Stimulated activated CD8-positive, alpha-beta memory T cell treated with anti-CD3 and anti-CD28 coated beads, Interleukin-4, amount 100 ng/mL, for 48 hours (primary cell): ENCODE results near the gene ARHGAP12.

Experiments
- DNase-seq: peaks from one replicate; pipeline ENCODE4 v3.0.0-alpha.2; 2020

ARHGAP12 gene

GRCh38 chr10:31948021-31948420 lies 19.4 kb upstream of the ARHGAP12 start:
- DNase-seq, result no peak

DNA sequence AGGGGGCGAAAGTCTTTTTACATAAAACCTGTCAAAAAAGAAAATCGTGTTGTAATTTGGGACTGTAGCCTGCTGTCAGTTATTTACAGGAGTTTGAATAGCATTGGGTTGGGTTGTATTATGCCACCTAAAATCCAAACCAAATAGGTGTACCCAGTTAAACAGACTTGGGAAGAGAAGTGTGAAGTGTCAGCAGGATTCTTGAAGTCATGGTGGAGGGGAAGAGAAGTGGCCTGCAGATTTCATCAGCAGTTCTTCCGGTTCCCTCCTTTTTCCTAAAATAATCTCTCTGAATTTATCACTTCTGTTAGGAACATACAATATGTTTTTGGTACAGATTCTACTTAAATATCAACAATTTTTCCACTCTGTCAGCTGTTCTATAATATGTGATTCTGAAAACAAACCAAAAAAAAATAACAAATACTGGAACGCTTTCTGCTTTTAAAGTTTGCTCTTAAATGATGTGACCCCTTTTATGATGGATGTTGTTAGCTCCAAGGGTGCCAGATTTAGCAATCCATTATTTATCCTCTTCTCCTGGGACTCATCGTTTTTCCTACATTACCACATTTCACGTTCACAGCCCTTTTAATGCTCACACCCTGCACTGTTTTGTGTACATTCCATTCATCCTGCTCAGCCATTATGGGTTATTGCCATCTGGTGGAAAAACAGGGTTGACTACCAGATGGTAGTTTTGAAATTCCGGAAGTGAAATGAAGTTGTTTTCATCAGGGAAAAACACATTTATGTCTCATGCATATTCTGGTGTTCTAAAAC lies 18.7 kb upstream of the ARHGAP12 start:
- DNase-seq, result no peak

- DNase-seq, result no peak
Measured at GRCh38 chr10:31945392-31945791, 16.8 kb upstream of the ARHGAP12 start.

- no peak for DNase-seq
Measured at GRCh38 chr10:31944071-31944433, 15.4 kb upstream of the ARHGAP12 start.

DNA sequence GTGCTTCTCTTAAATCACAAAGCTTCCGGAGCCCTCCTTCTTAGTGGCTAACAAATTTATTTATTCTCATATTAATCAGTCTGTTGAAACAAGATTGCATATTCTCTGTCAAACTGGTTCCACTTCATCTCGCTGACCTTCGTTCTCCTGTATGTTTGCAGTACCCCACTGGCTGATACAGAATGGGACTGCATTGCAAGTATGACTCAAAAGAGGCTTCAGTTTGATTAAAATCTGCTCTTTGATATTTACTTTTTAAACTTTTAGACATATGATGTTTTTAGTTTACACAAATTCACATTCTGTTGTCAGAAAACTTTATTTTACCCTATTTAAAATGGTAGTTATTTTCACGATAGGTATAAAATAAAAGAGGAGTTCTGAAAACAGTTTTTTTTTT lies 14.3 kb upstream of the ARHGAP12 start:
- DNase-seq, result no peak

DNA sequence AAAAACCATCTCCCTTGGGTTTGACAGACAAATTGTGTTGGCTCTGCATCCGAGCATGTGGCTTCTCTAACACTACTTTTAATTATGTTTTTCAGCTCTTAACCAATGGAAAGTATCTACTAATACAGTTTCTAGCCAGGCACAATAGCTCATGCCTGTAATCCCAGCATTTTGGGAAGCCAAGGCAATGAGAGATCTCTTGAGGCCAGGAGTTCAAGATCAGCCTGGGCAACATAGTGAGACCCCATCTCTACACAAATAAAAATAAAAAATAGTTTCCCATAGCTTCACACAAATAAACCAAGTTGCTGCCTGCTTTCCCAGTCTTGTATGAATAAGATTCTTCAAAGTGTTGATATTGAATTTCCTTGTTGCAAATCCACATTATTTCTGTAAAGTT lies 13.8 kb upstream of the ARHGAP12 start:
- DNase-seq, result no peak

- DNase-seq, result no peak
Measured at GRCh38 chr10:31940839-31941653, 12.4 kb upstream of the ARHGAP12 start.

- DNase-seq, result no peak
Measured at GRCh38 chr10:31939797-31940708, 11.4 kb upstream of the ARHGAP12 start.

GRCh38 chr10:31937371-31937770 lies 8.7 kb upstream of the ARHGAP12 start:
- no peak for DNase-seq

GRCh38 chr10:31936933-31937332 lies 8.3 kb upstream of the ARHGAP12 start:
- DNase-seq, result no peak

DNA sequence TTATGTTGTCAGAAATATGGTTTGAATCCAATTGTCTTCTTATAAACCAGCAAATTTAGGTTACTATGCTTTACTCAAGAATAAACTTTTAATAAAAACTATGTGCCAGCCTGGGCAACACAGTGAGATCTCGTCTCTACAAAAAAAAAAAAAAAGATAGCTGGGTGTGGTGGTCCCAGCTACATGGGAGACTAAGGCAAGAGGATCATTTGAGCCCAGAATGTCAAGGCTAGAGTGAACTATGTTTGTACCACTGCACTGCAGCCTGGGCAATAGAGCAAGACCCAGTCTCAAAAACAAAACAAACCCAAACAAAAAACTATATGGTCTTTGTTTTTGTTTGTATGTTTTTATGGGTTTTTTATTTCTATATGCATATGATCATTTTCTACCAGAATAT lies 7.5 kb upstream of the ARHGAP12 start:
- DNase-seq, result no peak

GRCh38 chr10:31935678-31936077 lies 7.0 kb upstream of the ARHGAP12 start:
- no peak for DNase-seq

DNA sequence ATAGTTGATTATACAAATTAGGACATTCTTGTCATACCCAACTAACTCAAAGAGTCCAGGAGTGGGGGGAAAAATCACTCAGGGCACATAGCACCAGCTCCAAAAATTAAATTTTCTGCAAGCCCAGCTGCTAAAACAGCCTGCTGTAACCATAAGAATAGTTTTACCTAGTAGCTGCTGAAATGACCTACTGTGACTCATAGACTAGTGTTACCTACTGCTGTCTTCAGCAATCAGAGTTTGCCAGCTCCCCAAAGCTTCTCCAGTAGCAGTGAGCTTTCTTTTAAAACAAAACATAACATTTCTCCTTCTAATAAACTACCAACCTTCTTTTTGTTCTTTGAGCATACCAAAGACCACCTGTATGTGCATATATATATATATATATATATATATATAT lies 4.2 kb upstream of the ARHGAP12 start:
- no peak for DNase-seq

DNA sequence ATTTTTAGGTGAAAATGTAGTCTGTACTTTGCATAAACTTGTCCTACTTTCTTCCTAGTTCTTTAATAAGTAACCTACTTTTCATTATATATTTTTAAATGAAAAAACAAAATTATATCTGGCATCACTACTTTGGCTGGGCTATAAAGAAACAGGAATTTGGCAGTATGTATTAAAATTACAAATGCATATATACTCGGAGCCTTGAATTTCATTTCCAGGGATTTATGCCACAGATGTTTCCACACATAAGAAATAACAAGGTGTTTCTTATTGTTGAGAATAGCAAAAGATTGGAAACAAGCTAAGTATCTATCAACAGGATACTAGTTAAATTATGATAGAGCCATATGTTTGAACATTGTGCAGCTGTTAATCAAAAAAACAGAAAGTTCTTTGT lies 2.2 kb upstream of the ARHGAP12 start:
- DNase-seq, result no peak

- DNase-seq, result no peak
Measured at GRCh38 chr10:31930023-31930751, 1.6 kb upstream of the ARHGAP12 start.

GRCh38 chr10:31929261-31930022 lies 811 bp upstream of the ARHGAP12 start:
- DNase-seq, result peak; percentile 50

GRCh38 chr10:31927884-31928548 lies 615 bp downstream of the ARHGAP12 start:
- DNase-seq, result peak; percentile 52

GRCh38 chr10:31927565-31927883 lies 1.1 kb downstream of the ARHGAP12 start:
- DNase-seq, result no peak

DNA sequence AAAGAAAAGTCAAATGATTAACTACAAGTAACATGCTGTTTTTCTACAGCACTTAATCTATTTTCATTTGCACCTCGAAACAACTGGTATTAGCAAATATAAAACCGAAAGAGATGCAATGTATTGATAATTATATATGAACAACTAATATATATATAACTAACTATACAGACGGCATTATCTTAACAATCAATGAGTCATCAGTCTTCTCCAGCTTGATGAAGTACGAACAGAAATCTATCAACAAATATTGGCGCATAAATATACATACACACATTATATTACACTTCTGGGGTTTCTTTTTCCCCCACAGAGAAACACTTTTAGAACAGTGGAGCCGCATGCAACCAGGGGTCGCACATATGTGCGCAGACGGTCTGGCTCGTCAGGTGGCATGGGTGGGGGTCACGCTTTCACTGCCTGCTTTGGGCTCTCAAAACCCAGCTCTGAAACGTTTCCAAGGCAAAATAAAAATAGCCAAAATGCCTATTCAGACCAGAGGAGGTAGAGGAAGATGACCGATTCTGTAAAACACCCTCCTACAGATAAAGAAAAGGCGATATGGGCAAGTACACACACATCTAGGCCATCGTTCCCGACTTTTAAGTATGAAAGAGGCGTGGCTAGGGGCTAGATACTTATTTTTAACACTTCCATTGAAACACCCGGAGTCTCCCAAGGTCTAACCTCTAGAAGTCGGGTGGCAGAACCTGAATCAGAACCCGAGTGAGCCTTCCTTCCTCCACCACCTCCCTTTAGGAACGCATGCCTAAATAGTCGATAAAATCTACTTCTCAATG lies 1.7 kb downstream of the ARHGAP12 start:
- DNase-seq, result no peak

GRCh38 chr10:31926160-31926559 lies 2.5 kb downstream of the ARHGAP12 start:
- no peak for DNase-seq

DNA sequence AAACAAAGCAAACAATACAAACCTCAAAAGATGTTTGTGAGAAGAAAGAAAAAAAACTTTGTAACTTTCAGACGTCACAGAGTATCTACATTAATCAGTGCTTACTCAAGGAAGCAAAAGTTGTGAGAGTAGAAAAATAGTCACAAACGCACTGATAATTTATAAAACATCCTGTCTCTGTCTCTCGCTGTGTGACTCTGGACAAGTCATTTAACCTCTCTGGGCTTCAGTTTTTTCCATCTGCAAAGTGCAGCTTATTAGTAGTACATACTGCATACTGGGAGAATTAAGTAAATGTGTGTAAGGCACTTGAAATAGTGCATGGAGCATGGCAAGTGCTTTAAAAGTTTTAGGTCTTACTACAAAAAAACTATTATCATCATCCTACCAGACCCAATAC lies 3.8 kb downstream of the ARHGAP12 start:
- DNase-seq, result no peak
